SK-N-SH treated with all-trans-retinoic acid at 6 μM for 48 hours (cell line): Measurements from ENCODE around the gene PDCD7.
"Not testable (repeated sequence)": the region's sequence is repeated elsewhere in the genome, so short reads cannot be mapped to it uniquely, and the experiment has no call there.

Experiments
- ATAC-seq: fragments of 200-7000 bp; cut with Tn5 transposase; 3 replicates; pipeline ENCODE4 v1.9.1; 2020; ENCODE audit warnings: mild to moderate bottlenecking, moderate library complexity
- CSDC2 ChIP-seq: fragments of 250-450 bp; sonication (Bioruptor Pico); IDR thresholded peaks from 2 replicates; pipeline ENCODE4 v1.5.0; 2020; ENCODE audit warnings: mild to moderate bottlenecking, moderate library complexity
- ESRRG ChIP-seq: fragments of 250-450 bp; sonication (Bioruptor Pico); IDR thresholded peaks from 2 replicates; pipeline ENCODE4 v1.6.1; 2021; ENCODE audit warnings: mild to moderate bottlenecking
- GLIS3 ChIP-seq: fragments of 250-450 bp; sonication (Bioruptor Pico); IDR thresholded peaks from 2 replicates; pipeline ENCODE4 v1.5.0; 2020; ENCODE audit warnings: mild to moderate bottlenecking, moderate library complexity
- ISL1 ChIP-seq: fragments of 250-450 bp; sonication (Bioruptor Pico); IDR thresholded peaks from 2 replicates; pipeline ENCODE4 v2.1.2; 2022; ENCODE audit warnings: mild to moderate bottlenecking, moderate library complexity
- OSR1 ChIP-seq: fragments of 250-450 bp; sonication (Bioruptor Pico); IDR thresholded peaks from 2 replicates; pipeline ENCODE4 v1.8.0; 2022; ENCODE audit warnings: moderate library complexity, mild to moderate bottlenecking, inconsistent platforms
- PATZ1 ChIP-seq: fragments of 250-450 bp; sonication (Bioruptor Pico); IDR thresholded peaks from 2 replicates; pipeline ENCODE4 v1.8.0; 2020; ENCODE audit warnings: mild to moderate bottlenecking, moderate library complexity, borderline replicate concordance
- PPARA ChIP-seq: fragments of 250-450 bp; sonication (Bioruptor Pico); IDR thresholded peaks from 2 replicates; pipeline ENCODE4 v1.5.0; 2020; ENCODE audit warnings: mild to moderate bottlenecking, borderline replicate concordance
- RARB ChIP-seq: fragments of 250-450 bp; sonication (Bioruptor Pico); IDR thresholded peaks from 2 replicates; pipeline ENCODE4 v1.8.0; 2021; ENCODE audit warnings: mild to moderate bottlenecking, moderate library complexity
- SNAI2 ChIP-seq: fragments of 250-450 bp; sonication (Bioruptor Pico); IDR thresholded peaks from 2 replicates; pipeline ENCODE4 v1.5.0; 2020; ENCODE audit warnings: mild to moderate bottlenecking, moderate library complexity
- TCF4 ChIP-seq: fragments of 250-450 bp; sonication (Bioruptor Pico); IDR thresholded peaks from 2 replicates; pipeline ENCODE4 v1.8.0; 2021; ENCODE audit warnings: mild to moderate bottlenecking, moderate library complexity, borderline replicate concordance
- TOX ChIP-seq: fragments of 250-450 bp; sonication (Bioruptor Pico); IDR thresholded peaks from 2 replicates; pipeline ENCODE4 v1.8.0; 2021; ENCODE audit warnings: mild to moderate bottlenecking, moderate library complexity, borderline replicate concordance
- ZC3H10 ChIP-seq: fragments of 250-450 bp; sonication (Bioruptor Pico); IDR thresholded peaks from 2 replicates; pipeline ENCODE4 v1.5.1; 2021; ENCODE audit warnings: mild to moderate bottlenecking, moderate library complexity
- ZFP3 ChIP-seq: fragments of 250-450 bp; sonication (Bioruptor Pico); IDR thresholded peaks from 2 replicates; pipeline ENCODE4 v1.5.0; 2020; ENCODE audit warnings: mild to moderate bottlenecking, moderate library complexity
- ZFP30 ChIP-seq: fragments of 450-650 bp; formaldehyde crosslinking; IDR thresholded peaks from 2 replicates; pipeline ENCODE4 v1.5.0; 2022; ENCODE audit warnings: mild to moderate bottlenecking, moderate library complexity
- ZNF565 ChIP-seq: fragments of 450-650 bp; formaldehyde crosslinking; conservative IDR thresholded peaks from 2 replicates; pipeline ENCODE4 v1.5.0; 2020; ENCODE audit warnings: low read depth, mild to moderate bottlenecking, moderate library complexity
- ZNF8 ChIP-seq: fragments of 450-650 bp; formaldehyde crosslinking; IDR thresholded peaks from 2 replicates; pipeline ENCODE4 v1.5.0; 2020; ENCODE audit warnings: mild to moderate bottlenecking, moderate library complexity
- TF ChIP-seq, protein P1 (sequence below): fragments of 250-450 bp; sonication (Bioruptor Pico); IDR thresholded peaks from 2 replicates; pipeline ENCODE4 v1.5.0; 2020; ENCODE audit warnings: mild to moderate bottlenecking, moderate library complexity

PDCD7 gene

GRCh38 chr15:65156692-65157091, 23.1 kb upstream of the PDCD7 start:
- ATAC-seq, result no peak
- TF ChIP-seq TOX (CRISPR knock-in tag) (no peak), ISL1 (CRISPR knock-in tag) (no peak), PPARA (CRISPR knock-in tag) (no peak), ZFP30 (CRISPR knock-in tag) (no peak), PATZ1 (CRISPR knock-in tag) (no peak), ZNF8 (CRISPR knock-in tag) (no peak), SNAI2 (no peak), ZC3H10 (no peak), OSR1 (CRISPR knock-in tag) (no peak), TCF4 (CRISPR knock-in tag) (no peak), RARB (CRISPR knock-in tag) (no peak)
- TF ChIP-seq, protein P1, sequence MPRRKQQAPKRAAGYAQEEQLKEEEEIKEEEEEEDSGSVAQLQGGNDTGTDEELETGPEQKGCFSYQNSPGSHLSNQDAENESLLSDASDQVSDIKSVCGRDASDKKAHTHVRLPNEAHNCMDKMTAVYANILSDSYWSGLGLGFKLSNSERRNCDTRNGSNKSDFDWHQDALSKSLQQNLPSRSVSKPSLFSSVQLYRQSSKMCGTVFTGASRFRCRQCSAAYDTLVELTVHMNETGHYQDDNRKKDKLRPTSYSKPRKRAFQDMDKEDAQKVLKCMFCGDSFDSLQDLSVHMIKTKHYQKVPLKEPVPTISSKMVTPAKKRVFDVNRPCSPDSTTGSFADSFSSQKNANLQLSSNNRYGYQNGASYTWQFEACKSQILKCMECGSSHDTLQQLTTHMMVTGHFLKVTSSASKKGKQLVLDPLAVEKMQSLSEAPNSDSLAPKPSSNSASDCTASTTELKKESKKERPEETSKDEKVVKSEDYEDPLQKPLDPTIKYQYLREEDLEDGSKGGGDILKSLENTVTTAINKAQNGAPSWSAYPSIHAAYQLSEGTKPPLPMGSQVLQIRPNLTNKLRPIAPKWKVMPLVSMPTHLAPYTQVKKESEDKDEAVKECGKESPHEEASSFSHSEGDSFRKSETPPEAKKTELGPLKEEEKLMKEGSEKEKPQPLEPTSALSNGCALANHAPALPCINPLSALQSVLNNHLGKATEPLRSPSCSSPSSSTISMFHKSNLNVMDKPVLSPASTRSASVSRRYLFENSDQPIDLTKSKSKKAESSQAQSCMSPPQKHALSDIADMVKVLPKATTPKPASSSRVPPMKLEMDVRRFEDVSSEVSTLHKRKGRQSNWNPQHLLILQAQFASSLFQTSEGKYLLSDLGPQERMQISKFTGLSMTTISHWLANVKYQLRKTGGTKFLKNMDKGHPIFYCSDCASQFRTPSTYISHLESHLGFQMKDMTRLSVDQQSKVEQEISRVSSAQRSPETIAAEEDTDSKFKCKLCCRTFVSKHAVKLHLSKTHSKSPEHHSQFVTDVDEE (CRISPR knock-in tag), result no peak

GRCh38 chr15:65154720-65155119, 21.1 kb upstream of the PDCD7 start:
- ATAC-seq, result no peak
- TF ChIP-seq, protein P1 (CRISPR knock-in tag), result no peak
- TF ChIP-seq ZNF8 (CRISPR knock-in tag), result no peak
- no peak for TF ChIP-seq TCF4 (CRISPR knock-in tag)
- TF ChIP-seq PPARA (CRISPR knock-in tag), result no peak
- no peak for TF ChIP-seq ZC3H10
- no peak for TF ChIP-seq GLIS3 (CRISPR knock-in tag)
- TF ChIP-seq SNAI2, result no peak
- TF ChIP-seq ZNF565, result no peak

DNA sequence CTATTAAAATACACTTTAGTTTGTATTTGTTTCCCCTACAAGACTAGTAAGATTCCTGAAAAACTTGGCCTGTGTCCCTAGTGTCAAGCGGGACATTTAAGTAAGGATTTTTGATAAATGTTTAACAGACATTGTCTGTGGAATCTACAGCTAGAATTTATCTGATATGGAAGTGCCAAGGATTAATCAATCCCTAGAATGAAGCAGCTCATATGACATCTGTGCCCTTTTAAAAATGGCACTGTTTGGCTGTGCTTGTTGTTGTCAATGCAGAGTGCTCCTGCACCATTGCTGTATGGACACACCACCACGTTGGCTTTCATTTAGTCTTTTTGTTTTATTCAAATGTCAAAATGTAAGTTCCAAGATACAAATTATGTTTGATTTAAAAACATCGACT, 14.3 kb upstream of the PDCD7 start:
- no peak for ATAC-seq
- TF ChIP-seq TOX (CRISPR knock-in tag) (no peak), CSDC2 (CRISPR knock-in tag) (no peak), ZFP3 (no peak), ZFP30 (CRISPR knock-in tag) (no peak), ZC3H10 (no peak), SNAI2 (no peak)

DNA sequence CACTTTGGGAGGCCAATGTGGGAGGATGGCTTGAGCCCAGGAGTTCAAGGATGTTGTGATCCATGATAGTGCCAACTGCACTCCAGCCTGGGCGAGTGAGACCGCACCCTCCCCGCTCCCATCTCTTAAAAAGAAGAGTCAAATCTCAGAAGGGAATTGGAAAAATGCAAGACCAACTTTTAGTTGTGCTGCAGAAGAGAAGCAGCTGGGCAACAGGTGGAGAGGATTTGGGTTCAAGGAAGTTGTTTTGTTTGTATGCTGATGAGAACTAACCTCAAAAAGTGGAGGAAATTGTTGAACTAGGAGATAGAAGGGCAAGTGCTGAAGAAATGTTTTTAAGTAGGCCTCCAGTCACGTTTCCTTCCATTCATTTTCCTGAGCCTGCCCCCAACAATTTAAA, 12.8 kb upstream of the PDCD7 start:
- ATAC-seq, result no peak
- TF ChIP-seq ESRRG (CRISPR knock-in tag) (no peak), ZC3H10 (no peak)
- TF ChIP-seq, protein P1 (CRISPR knock-in tag), result no peak

GRCh38 chr15:65138631-65139030, 5.0 kb upstream of the PDCD7 start:
- not testable (repeated sequence) for ATAC-seq

- not testable (repeated sequence) for ATAC-seq
Measured at GRCh38 chr15:65137893-65138292, 4.3 kb upstream of the PDCD7 start.

GRCh38 chr15:65137089-65137488, 3.5 kb upstream of the PDCD7 start:
- ATAC-seq, result not testable (repeated sequence)
